Measurements from ENCODE around the gene TAF3.

Gene TAF3

GRCh38 chr10:7950981-7951847 lies 132.9 kb downstream of the TAF3 start:
- Histone ChIP-seq H3K4me3 (ENCODE audit: low read length) (no peak overlapping the region), H3K27me3 (ENCODE audit: control insufficient read depth, insufficient read depth, low read length) (no peaks in the 10 kb centered on the region), H3K9ac (ENCODE audit: low read length) (no peak overlapping the region), H3K27ac (ENCODE audit: low read depth, low read length) (no peak overlapping the region), H3K36me3 (ENCODE audit: control insufficient read depth, insufficient read depth, low read length) (no peaks in the 10 kb centered on the region), H3K4me1 (ENCODE audit: control insufficient read depth, insufficient read depth, low read length) (no peaks in the 10 kb centered on the region)

DNA sequence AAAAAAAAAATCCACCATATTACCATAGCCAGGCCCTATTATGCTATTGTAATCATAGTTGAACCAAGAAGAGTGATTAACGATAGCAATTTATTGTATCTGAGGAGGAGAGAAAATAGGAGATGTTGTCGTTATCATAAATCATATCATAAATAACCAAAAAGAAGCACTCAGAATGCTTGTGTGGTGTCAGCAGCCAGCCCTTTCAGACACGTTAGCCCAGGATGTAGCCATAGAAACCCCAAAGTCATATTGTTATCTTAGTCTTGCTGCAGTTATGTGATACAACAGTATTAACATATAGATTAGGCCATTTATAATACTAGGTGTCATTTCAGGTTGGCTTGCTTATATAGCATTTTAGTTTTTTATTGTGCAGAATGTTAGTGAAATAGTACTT lies 134.0 kb downstream of the TAF3 start:
- Histone ChIP-seq H3K4me1 (ENCODE audit: control insufficient read depth, insufficient read depth, low read length) (peaks cover 2% of the 10 kb centered on the region), H3K9ac (ENCODE audit: low read length) (no peak overlapping the region), H3K27ac (ENCODE audit: low read depth, low read length) (no peak overlapping the region), H3K36me3 (ENCODE audit: control insufficient read depth, insufficient read depth, low read length) (no peaks in the 10 kb centered on the region), H3K27me3 (ENCODE audit: control insufficient read depth, insufficient read depth, low read length) (no peaks in the 10 kb centered on the region), H3K4me3 (ENCODE audit: low read length) (no peak overlapping the region)

DNA sequence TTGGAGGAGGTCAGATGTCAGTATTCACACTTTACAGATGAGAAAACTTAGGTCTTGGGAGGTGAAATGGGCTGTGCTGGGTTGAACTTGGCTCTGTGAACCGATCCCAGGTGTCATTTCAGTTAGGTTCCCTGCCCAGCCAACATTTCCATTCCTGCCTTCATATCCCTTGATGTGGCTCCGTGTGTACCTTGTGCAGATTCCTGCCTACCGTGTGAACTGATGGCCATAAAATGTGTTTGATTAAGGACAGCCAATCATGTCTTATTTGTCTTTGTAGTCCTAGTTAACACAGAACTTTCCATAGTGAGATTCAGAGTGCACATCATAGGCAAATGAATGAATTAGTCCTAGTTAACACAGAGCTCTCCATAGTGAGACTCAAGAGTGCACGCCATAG lies 135.1 kb downstream of the TAF3 start:
- Histone ChIP-seq H3K27me3 (ENCODE audit: control insufficient read depth, insufficient read depth, low read length) (no peaks in the 10 kb centered on the region), H3K27ac (ENCODE audit: low read depth, low read length) (no peak overlapping the region), H3K4me1 (ENCODE audit: control insufficient read depth, insufficient read depth, low read length) (peaks cover 2% of the 10 kb centered on the region), H3K9ac (ENCODE audit: low read length) (no peak overlapping the region), H3K36me3 (ENCODE audit: control insufficient read depth, insufficient read depth, low read length) (no peaks in the 10 kb centered on the region), H3K4me3 (ENCODE audit: low read length) (no peak overlapping the region)

DNA sequence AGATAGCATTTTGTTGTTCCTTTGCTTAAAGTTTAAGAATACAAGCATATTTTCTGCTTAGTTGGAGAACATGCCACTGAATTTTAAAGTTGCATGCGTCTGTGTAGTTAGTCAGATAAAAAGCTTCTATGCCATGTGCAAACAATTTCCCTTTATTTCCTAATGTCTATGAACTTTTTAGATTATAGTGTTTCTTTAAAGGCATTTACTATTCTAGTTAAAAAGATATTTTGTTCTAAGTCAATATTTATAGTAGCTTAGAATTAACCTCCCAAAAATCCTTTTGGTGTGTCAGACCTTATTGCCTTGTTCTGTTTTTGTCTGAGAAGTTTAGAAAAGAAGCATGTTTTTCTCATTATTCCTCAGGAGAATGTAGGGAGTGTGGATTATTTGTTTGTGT lies 137.1 kb downstream of the TAF3 start:
- Histone ChIP-seq H3K4me3 (ENCODE audit: low read length) (no peak overlapping the region), H3K4me1 (ENCODE audit: control insufficient read depth, insufficient read depth, low read length) (peaks cover 2% of the 10 kb centered on the region), H3K36me3 (ENCODE audit: control insufficient read depth, insufficient read depth, low read length) (no peaks in the 10 kb centered on the region), H3K27me3 (ENCODE audit: control insufficient read depth, insufficient read depth, low read length) (no peaks in the 10 kb centered on the region), H3K9ac (ENCODE audit: low read length) (no peak overlapping the region), H3K27ac (ENCODE audit: low read depth, low read length) (no peak overlapping the region)

- Histone ChIP-seq H3K4me1 (ENCODE audit: control insufficient read depth, insufficient read depth, low read length) (peaks cover 2% of the 10 kb centered on the region), H3K36me3 (ENCODE audit: control insufficient read depth, insufficient read depth, low read length) (no peaks in the 10 kb centered on the region), H3K27ac (ENCODE audit: low read depth, low read length) (no peak overlapping the region)
These were observed 138.2 kb downstream of the TAF3 start for GRCh38 chr10:7956508-7956907.

GRCh38 chr10:7957591-7957990 lies 139.3 kb downstream of the TAF3 start:
- Histone ChIP-seq H3K4me3 (ENCODE audit: low read length) (no peak overlapping the region), H3K9ac (ENCODE audit: low read length) (no peak overlapping the region), H3K27ac (ENCODE audit: low read depth, low read length) (no peak overlapping the region), H3K4me1 (ENCODE audit: control insufficient read depth, insufficient read depth, low read length) (peaks cover 2% of the 10 kb centered on the region), H3K36me3 (ENCODE audit: control insufficient read depth, insufficient read depth, low read length) (no peaks in the 10 kb centered on the region), H3K27me3 (ENCODE audit: control insufficient read depth, insufficient read depth, low read length) (no peaks in the 10 kb centered on the region)

More at GRCh38 chr10:7956508-7956907, 138.2 kb downstream of the TAF3 start:
- H3K9ac ChIP-seq (ENCODE audit: low read length) = no peak overlapping the region
- no peak overlapping the region for H3K4me3 ChIP-seq (ENCODE audit: low read length)
- H3K27me3 ChIP-seq (ENCODE audit: control insufficient read depth, insufficient read depth, low read length) = no peaks in the 10 kb centered on the region

DNA sequence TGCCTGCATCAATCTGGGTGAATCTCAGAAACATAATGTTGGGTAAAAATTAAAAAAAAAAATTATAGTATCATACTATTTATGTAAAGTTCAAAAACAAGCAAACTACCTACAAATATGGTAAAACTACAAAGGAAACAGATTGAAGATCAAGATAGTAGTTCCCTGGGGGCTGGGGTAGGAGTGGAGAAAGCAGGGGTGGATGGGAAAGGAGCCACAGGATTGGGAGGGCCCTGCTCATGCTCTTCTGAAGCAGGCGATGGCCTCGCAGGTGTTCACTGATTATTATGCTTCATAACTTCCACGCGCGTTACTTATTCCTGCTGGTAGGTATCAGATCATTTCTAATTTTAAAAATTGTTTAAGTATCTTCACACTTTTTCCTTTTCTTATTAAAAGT lies 140.1 kb downstream of the TAF3 start:
- no peak overlapping the region for H3K4me3 ChIP-seq (ENCODE audit: low read length)
- H3K27ac ChIP-seq (ENCODE audit: low read depth, low read length) = no peak overlapping the region
- no peaks in the 10 kb centered on the region for H3K27me3 ChIP-seq (ENCODE audit: control insufficient read depth, insufficient read depth, low read length)
- peaks cover 2% of the 10 kb centered on the region for H3K4me1 ChIP-seq (ENCODE audit: control insufficient read depth, insufficient read depth, low read length)
- no peaks in the 10 kb centered on the region for H3K36me3 ChIP-seq (ENCODE audit: control insufficient read depth, insufficient read depth, low read length)
- H3K9ac ChIP-seq (ENCODE audit: low read length) = no peak overlapping the region

DNA sequence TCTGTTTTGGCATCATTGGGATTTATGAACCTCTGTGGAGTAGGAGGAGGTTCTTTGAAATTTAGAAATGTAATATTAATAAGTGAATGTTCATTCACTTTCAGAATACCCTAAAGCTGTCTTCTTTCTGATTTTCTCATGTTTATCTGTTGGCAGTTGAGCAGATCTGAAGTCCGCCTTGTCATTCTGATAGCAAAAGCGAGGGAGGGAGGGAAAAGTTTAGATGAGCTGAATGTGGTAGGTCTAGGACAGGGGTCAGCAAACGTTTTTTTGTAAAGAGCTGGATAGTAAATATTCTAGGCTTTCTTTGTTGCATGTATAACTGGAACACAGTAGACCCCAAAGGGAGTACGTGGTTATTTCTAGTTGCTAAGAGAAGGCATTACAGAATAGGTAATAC lies 141.8 kb downstream of the TAF3 start:
- H3K27me3 ChIP-seq (ENCODE audit: control insufficient read depth, insufficient read depth, low read length) = no peaks in the 10 kb centered on the region
- peaks cover 2% of the 10 kb centered on the region for H3K4me1 ChIP-seq (ENCODE audit: control insufficient read depth, insufficient read depth, low read length)
- no peak overlapping the region for H3K4me3 ChIP-seq (ENCODE audit: low read length)
- H3K9ac ChIP-seq (ENCODE audit: low read length) = no peak overlapping the region
- H3K27ac ChIP-seq (ENCODE audit: low read depth, low read length) = no peak overlapping the region
- peaks cover 2% of the 10 kb centered on the region for H3K36me3 ChIP-seq (ENCODE audit: control insufficient read depth, insufficient read depth, low read length)

GRCh38 chr10:7962592-7962991 lies 144.3 kb downstream of the TAF3 start:
- Histone ChIP-seq H3K27me3 (ENCODE audit: control insufficient read depth, insufficient read depth, low read length) (no peaks in the 10 kb centered on the region), H3K27ac (ENCODE audit: low read depth, low read length) (no peak overlapping the region), H3K4me1 (ENCODE audit: control insufficient read depth, insufficient read depth, low read length) (no peaks in the 10 kb centered on the region), H3K36me3 (ENCODE audit: control insufficient read depth, insufficient read depth, low read length) (peaks cover 2% of the 10 kb centered on the region), H3K4me3 (ENCODE audit: low read length) (no peak overlapping the region), H3K9ac (ENCODE audit: low read length) (no peak overlapping the region)

- no peaks in the 10 kb centered on the region for H3K27me3 ChIP-seq (ENCODE audit: control insufficient read depth, insufficient read depth, low read length)
- no peaks in the 10 kb centered on the region for H3K4me1 ChIP-seq (ENCODE audit: control insufficient read depth, insufficient read depth, low read length)
- H3K36me3 ChIP-seq (ENCODE audit: control insufficient read depth, insufficient read depth, low read length) = peaks cover 2% of the 10 kb centered on the region
- H3K27ac ChIP-seq (ENCODE audit: low read depth, low read length) = no peak overlapping the region
- H3K9ac ChIP-seq (ENCODE audit: low read length) = no peak overlapping the region
- H3K4me3 ChIP-seq (ENCODE audit: low read length) = no peak overlapping the region
These were observed 147.2 kb downstream of the TAF3 start for GRCh38 chr10:7965457-7965856.

- no peak overlapping the region for H3K9ac ChIP-seq (ENCODE audit: low read length)
- H3K36me3 ChIP-seq (ENCODE audit: control insufficient read depth, insufficient read depth, low read length) = peaks cover 2% of the 10 kb centered on the region
- H3K4me1 ChIP-seq (ENCODE audit: control insufficient read depth, insufficient read depth, low read length) = no peaks in the 10 kb centered on the region
- no peak overlapping the region for H3K4me3 ChIP-seq (ENCODE audit: low read length)
- no peaks in the 10 kb centered on the region for H3K27me3 ChIP-seq (ENCODE audit: control insufficient read depth, insufficient read depth, low read length)
- H3K27ac ChIP-seq (ENCODE audit: low read depth, low read length) = no peak overlapping the region
These were observed 148.7 kb downstream of the TAF3 start for GRCh38 chr10:7967035-7967434.

- peaks cover 2% of the 10 kb centered on the region for H3K36me3 ChIP-seq (ENCODE audit: control insufficient read depth, insufficient read depth, low read length)
- no peaks in the 10 kb centered on the region for H3K4me1 ChIP-seq (ENCODE audit: control insufficient read depth, insufficient read depth, low read length)
- H3K4me3 ChIP-seq (ENCODE audit: low read length) = no peak overlapping the region
- H3K27me3 ChIP-seq (ENCODE audit: control insufficient read depth, insufficient read depth, low read length) = no peaks in the 10 kb centered on the region
- no peak overlapping the region for H3K27ac ChIP-seq (ENCODE audit: low read depth, low read length)
- no peak overlapping the region for H3K9ac ChIP-seq (ENCODE audit: low read length)
These were observed 150.3 kb downstream of the TAF3 start for GRCh38 chr10:7968510-7969112.

- H3K27ac ChIP-seq (ENCODE audit: low read depth, low read length) = no peak overlapping the region
- no peaks in the 10 kb centered on the region for H3K4me1 ChIP-seq (ENCODE audit: control insufficient read depth, insufficient read depth, low read length)
- H3K4me3 ChIP-seq (ENCODE audit: low read length) = no peak overlapping the region
- no peak overlapping the region for H3K9ac ChIP-seq (ENCODE audit: low read length)
- H3K27me3 ChIP-seq (ENCODE audit: control insufficient read depth, insufficient read depth, low read length) = no peaks in the 10 kb centered on the region
- peaks cover 2% of the 10 kb centered on the region for H3K36me3 ChIP-seq (ENCODE audit: control insufficient read depth, insufficient read depth, low read length)
These were observed 151.3 kb downstream of the TAF3 start for GRCh38 chr10:7969623-7970022.
